Breast epithelium (tissue), 4 donors: ENCODE results near the gene SELP. TPM values are rescaled to one million over a fixed set of nuclear protein-coding genes. Genes with fewer than 3 reads are reported as not detected.
"Not testable (repeated sequence)": the region's sequence is repeated elsewhere in the genome, so short reads cannot be mapped to it uniquely, and the experiment has no call there.

Experiments
- DNase-seq, 2 donors: peaks; one replicate each; pipeline ENCODE4 v3.0.0-alpha.2; 2019; ENCODE audit warnings: low spot score in 2 of 2
- H3K27ac ChIP-seq, 2 donors: fragments of 200-600 bp; sonication (generic) in 1 of 2; one replicate each; pipeline ENCODE4 v1.5.1; 2016 to 2019; ENCODE audit warnings: mild to moderate bottlenecking in 1 of 2
- H3K27me3 ChIP-seq, 2 donors: fragments of 200-600 bp; sonication (generic) in 1 of 2; one replicate each; pipeline versions ENCODE4 v1.5.1 to v1.6.0; 2017 to 2019; ENCODE audit warnings: control low read depth in 1 of 2, mild to moderate bottlenecking in 1 of 2
- H3K36me3 ChIP-seq: fragments of 200-600 bp; one replicate; pipeline ENCODE4 v1.5.1; 2019
- H3K4me1 ChIP-seq, 2 donors: fragments of 200-600 bp; sonication (generic); one replicate each; pipeline ENCODE4 v1.5.1; 2016 to 2019; ENCODE audit warnings: control low read depth in 1 of 2
- H3K4me3 ChIP-seq, 3 donors: fragments of 200-600 bp; sonication (generic); 1 replicate in 2 of 3; 2 replicates in 1 of 3; pipeline ENCODE4 v1.5.1; 2016 to 2019; ENCODE audit warnings: mild to moderate bottlenecking in 3 of 3, moderate library complexity in 2 of 3
- H3K9me3 ChIP-seq, 2 donors: fragments of 200-600 bp; sonication (generic) in 1 of 2; one replicate each; pipeline ENCODE4 v1.5.1; 2016 to 2019; ENCODE audit warnings: control low read depth in 1 of 2
- POLR2A ChIP-seq: fragments of 450-650 bp; IDR thresholded peaks from one replicate; pipeline ENCODE4 v1.6.1; 2016; ENCODE audit warnings: antibody characterized with exemption, mild to moderate bottlenecking, moderate library complexity
- POLR2AphosphoS5 ChIP-seq, 3 donors: sonication (generic); formaldehyde crosslinking; IDR thresholded peaks; one replicate each; pipeline ENCODE4 v1.6.1; 2017; ENCODE audit warnings: antibody characterized with exemption in 3 of 3
- intact Hi-C: fragments of 100-400 bp; cut with DNase I; formaldehyde crosslinking; loops from one replicate; pipeline ENCODE4 v1.15.1; 2023; ENCODE audit warnings: low total_unique reads
- total RNA-seq, 3 donors: library from RNA; depleted of rRNA; stranded (reverse); fragments of >200 nt; gene quantifications; one replicate each; pipeline ENCODE4 v1.1.0, GENCODE V29; 2016
- TF ChIP-seq, protein P1 (sequence below), 3 donors: fragments of 450-650 bp; IDR thresholded peaks; one replicate each; pipeline ENCODE4 v1.5.1; 2016 to 2017; ENCODE audit warnings: antibody characterized with exemption in 3 of 3, mild to moderate bottlenecking in 3 of 3, moderate library complexity in 3 of 3

SELP gene
- 10 to 100 TPM in 2 of 3 donors, 1 to 10 TPM in 1; 5.4 to 13.1 (median 10.1) TPM for total RNA-seq

DNA sequence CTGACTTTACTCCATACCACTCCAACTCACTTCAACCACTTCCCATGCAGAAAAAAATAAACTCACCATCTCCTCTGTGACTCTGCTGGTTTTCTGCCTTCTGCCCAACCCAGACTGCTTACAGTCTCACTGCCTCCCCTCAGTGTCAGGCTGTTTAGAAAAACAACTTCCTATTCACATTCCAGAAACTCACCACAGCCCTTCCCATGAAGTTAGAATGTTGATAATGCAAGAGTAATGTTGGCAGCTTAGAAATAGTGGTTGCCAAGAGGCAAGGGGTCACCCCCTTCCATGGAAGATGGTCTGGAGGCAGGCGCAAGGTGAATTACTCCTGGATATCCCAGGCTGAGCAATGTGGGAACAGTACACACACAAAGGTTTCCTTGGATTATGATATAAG lies at the start of gene SELP:
TSS of gene SELP (minus strand) at position 119 of the 400 bp plus-strand sequence. CDS start at position 69, 50 bp downstream.
- peak within 1 kb of the TSS in 1 of 2 donors; percentile 13 for H3K27ac ChIP-seq
- peak within 1 kb of the TSS in 1 of 3 donors; percentile 4 for H3K4me3 ChIP-seq
- intact Hi-C loops: no loop called here
- DNase-seq: no peak
- H3K36me3 ChIP-seq: no peaks in the 10 kb centered on the region
- H3K4me1 ChIP-seq: no peaks in the 10 kb centered on the region
- no peak for TF ChIP-seq POLR2AphosphoS5 (IDR thresholded peaks at IDR 0.05)
- TF ChIP-seq, protein P1, sequence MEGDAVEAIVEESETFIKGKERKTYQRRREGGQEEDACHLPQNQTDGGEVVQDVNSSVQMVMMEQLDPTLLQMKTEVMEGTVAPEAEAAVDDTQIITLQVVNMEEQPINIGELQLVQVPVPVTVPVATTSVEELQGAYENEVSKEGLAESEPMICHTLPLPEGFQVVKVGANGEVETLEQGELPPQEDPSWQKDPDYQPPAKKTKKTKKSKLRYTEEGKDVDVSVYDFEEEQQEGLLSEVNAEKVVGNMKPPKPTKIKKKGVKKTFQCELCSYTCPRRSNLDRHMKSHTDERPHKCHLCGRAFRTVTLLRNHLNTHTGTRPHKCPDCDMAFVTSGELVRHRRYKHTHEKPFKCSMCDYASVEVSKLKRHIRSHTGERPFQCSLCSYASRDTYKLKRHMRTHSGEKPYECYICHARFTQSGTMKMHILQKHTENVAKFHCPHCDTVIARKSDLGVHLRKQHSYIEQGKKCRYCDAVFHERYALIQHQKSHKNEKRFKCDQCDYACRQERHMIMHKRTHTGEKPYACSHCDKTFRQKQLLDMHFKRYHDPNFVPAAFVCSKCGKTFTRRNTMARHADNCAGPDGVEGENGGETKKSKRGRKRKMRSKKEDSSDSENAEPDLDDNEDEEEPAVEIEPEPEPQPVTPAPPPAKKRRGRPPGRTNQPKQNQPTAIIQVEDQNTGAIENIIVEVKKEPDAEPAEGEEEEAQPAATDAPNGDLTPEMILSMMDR (IDR thresholded peaks at IDR 0.05): no peak
- no peak for TF ChIP-seq POLR2A
- H3K27me3 ChIP-seq: no peaks in the 10 kb centered on the region
- peaks cover 19% of the 10 kb centered on the region in 2 donors for H3K9me3 ChIP-seq

DNA sequence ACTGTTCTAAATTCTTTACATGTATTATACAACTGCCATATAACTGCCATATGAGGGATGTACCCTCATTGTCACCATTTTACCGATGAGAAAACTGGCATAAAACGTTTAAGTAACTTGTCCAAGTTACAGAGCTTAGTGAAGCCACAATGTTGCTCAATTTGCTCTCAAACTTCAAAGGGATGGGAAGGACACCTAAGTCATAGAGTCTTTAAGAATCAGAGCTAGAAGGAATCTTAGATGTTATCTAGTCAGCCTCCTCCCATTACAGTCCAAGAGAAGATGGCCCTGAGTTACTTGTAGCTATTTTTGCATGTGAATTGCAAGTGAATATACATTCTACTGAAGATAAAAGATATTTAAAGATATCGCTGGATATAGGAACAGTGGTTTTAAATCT lies 49.8 kb upstream of the SELP start:
- Histone ChIP-seq H3K27ac (no peak overlapping the region), H3K27me3 (no peaks in the 10 kb centered on the region), H3K9me3 (no peaks in the 10 kb centered on the region), H3K4me1 (no peaks in the 10 kb centered on the region), H3K4me3 (no peak overlapping the region), H3K36me3 (no peaks in the 10 kb centered on the region)
- TF ChIP-seq POLR2AphosphoS5 (IDR thresholded peaks at IDR 0.05): no peak
- no peak for TF ChIP-seq POLR2A
- TF ChIP-seq, protein P1 (IDR thresholded peaks at IDR 0.05): no peak
- intact Hi-C loops: no loop called here
- DNase-seq: no peak

DNA sequence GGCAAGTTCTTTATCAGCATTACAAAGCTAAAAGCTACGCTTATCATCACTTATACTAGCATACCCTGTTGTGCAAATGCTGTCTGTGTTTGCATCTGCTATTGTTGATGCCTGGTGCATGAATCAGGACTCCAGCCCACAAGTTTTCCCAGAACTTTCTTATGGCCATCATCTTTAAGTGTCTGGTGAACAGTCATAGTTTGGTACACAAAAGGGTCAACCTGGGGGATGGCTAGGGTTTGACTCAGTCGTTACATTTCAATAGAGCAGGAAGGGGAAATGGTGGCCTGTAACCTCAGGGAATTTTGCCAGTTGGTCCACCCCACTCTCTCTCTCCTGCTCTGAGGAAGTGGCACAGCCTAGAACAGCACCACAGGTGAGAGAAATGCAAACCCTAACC lies 46.1 kb upstream of the SELP start:
- no peak for DNase-seq
- H3K27ac ChIP-seq: no peak overlapping the region
- H3K4me3 ChIP-seq: no peak overlapping the region
- no peak for TF ChIP-seq POLR2A
- TF ChIP-seq, protein P1 (IDR thresholded peaks at IDR 0.05): no peak
- no peak for TF ChIP-seq POLR2AphosphoS5 (IDR thresholded peaks at IDR 0.05)
- no peaks in the 10 kb centered on the region for H3K4me1 ChIP-seq
- intact Hi-C loops: no loop called here
- H3K27me3 ChIP-seq: no peaks in the 10 kb centered on the region
- H3K36me3 ChIP-seq: no peaks in the 10 kb centered on the region
- peaks cover 0 to 5% of the 10 kb centered on the region in 2 donors for H3K9me3 ChIP-seq

DNA sequence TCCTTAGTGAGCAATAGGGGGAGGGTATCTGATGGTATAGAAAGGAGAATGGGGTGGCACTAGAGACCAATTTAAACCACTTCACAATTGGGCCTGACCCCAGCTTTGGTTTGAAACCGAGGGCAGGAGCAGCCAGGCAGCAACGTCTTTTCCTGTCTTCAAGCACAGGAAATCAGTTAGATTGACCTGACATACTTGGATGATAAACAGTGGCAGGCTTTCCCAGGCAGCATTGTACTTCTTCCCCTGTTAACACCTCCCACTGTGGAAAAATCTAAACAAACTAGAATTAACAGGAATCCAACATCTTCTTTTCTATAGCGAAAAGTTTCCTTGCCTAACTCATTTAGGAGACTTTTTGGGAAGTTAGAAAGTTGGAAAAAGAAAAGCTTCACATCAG lies 40.9 kb upstream of the SELP start:
- H3K36me3 ChIP-seq: no peaks in the 10 kb centered on the region
- no peak for DNase-seq
- H3K4me3 ChIP-seq: no peak overlapping the region
- H3K27ac ChIP-seq: no peak overlapping the region
- H3K4me1 ChIP-seq: no peaks in the 10 kb centered on the region
- peaks cover 0 to 5% of the 10 kb centered on the region in 2 donors for H3K9me3 ChIP-seq
- no peaks in the 10 kb centered on the region for H3K27me3 ChIP-seq
- TF ChIP-seq POLR2AphosphoS5 (IDR thresholded peaks at IDR 0.05): no peak
- TF ChIP-seq POLR2A: no peak
- TF ChIP-seq, protein P1 (IDR thresholded peaks at IDR 0.05): no peak
- intact Hi-C loops: no loop called here

DNA sequence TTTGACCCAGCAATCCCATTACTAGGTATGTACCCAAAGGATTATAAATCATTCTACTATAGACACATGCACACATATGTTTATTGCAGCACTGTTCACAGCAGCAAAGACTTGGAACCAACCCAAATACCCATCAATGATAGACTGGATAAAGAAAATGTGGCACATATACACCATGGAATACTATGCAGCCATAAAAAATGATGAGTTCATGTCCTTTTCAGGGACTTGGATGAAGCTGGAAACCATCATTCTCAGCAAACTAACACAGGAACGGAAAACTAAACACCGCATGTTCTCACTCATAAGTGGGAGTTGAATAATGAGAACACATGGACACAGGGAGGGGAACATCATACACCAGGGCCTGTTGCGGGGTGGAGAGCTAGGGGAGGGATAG lies 40.3 kb upstream of the SELP start:
- H3K4me1 ChIP-seq, intact Hi-C loops, H3K4me3 ChIP-seq, H3K36me3 ChIP-seq, DNase-seq, H3K9me3 ChIP-seq, H3K27me3 ChIP-seq, H3K27ac ChIP-seq: not testable (repeated sequence)

DNA sequence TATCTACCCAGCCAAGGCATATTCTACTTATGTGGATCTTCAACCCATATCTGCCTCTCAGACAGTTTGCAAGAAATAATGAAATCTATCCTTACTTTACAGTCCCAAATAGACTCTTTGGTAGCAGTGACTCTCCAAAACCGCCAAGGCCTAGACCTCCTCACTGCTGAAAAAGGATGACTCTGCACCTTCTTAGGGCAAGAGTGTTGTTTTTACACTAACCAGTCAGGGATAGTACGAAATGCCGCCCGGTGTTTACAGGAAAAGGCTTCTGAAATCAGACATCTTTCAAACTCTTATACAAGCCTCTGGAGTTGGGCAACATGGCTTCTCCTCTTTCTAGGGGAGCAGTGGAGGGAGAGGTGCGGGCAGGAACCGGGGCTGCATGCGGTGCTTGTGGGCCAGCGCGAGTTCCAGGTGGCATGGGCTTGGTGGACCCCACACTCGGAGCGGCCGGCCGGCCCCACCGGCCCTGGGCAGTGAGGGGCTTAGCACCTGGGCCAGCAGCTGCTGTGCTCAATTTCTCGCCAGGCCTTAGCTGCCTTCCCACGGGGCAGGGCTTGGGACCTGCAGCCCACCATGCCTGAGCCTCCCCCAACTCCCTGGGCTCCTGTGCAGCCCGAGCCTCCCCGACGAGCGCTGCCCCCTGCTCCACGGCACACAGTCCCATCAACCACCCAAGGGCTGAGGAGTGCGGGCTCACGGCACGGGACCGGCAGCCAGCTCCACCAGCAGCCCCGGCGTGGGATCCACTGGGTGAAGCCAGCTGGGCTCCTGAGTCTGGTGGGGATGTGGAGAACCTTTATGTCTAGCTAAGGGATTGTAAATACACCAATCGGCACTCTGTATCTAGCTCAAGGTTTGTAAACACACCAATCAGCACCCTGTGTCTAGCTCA lies 38.0 kb upstream of the SELP start:
- H3K36me3 ChIP-seq, DNase-seq, H3K9me3 ChIP-seq, H3K4me1 ChIP-seq, intact Hi-C loops, H3K27ac ChIP-seq, H3K27me3 ChIP-seq, H3K4me3 ChIP-seq: not testable (repeated sequence)

DNA sequence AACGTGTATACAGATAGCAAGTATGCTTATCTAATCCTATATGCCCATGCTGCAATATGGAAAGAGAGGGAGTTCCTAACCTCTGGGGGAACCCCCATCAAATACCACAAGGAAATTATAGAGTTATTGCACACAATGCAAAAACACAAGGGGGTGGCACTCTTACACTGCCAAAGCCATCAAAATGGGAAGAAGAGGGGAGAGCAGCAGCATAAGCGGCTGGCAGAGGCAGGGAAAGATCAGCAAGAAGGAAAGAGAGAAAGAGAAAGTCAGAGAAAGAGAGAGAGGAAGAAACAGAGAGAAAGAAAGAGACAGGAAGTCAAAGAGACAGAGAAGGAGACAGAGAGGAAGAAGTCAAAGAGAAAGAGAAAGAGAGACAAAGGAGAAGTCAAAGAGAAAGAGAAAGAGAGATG lies 37.3 kb upstream of the SELP start:
- H3K27me3 ChIP-seq, DNase-seq, intact Hi-C loops, H3K36me3 ChIP-seq, H3K4me1 ChIP-seq, H3K9me3 ChIP-seq, H3K4me3 ChIP-seq, H3K27ac ChIP-seq: not testable (repeated sequence)

DNA sequence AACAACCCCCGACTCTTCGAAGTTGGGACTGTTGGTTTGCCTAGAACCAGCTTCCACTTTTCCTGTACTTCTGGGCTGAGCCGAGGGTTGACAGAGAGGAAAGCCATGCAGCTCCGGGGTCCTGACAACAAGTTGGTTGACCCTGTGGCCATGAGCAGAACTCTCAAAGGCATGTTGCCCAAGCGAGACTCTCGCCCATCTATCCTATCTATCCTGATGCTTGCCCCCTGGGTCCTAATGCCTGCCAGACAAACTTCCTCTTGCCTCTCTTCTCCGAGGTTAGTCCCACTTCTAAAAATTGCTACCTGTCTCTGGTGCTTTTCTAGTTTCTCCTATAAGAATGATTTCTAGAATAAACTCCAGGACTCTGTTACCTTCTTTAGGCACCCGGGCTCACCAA lies 32.8 kb upstream of the SELP start:
- intact Hi-C loops, H3K4me1 ChIP-seq, H3K36me3 ChIP-seq, H3K27ac ChIP-seq, H3K27me3 ChIP-seq, DNase-seq, H3K4me3 ChIP-seq: not testable (repeated sequence)
- peaks cover 0 to 10% of the 10 kb centered on the region in 2 donors for H3K9me3 ChIP-seq

DNA sequence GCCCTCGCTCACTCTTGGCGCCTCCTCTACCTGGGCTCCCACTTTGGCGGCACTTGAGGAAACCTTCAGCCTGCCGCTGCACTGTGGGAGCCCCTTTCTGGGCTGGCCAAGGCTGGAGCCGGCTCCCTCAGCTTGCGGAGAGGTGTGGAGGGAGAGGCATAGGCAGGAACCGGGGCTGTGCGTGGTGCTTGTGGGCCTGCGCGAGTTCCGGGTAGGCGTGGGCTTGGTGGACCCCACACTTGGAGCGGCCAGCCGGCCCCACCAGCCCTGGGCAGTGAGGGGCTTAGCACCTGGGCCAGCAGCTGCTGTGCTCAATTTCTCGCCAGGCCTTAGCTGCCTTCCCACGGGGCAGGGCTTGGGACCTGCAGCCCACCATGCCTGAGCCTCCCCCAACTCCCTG lies 31.1 kb upstream of the SELP start:
- H3K27me3 ChIP-seq, H3K27ac ChIP-seq, intact Hi-C loops, DNase-seq, H3K4me1 ChIP-seq, H3K36me3 ChIP-seq, H3K4me3 ChIP-seq: not testable (repeated sequence)
- peaks cover 0 to 10% of the 10 kb centered on the region in 2 donors for H3K9me3 ChIP-seq
